ENCODE results near the gene PDE11A.
"Not testable (repeated sequence)": the region's sequence is repeated elsewhere in the genome, so short reads cannot be mapped to it uniquely, and the experiment has no call there.

The PDE11A gene

DNA sequence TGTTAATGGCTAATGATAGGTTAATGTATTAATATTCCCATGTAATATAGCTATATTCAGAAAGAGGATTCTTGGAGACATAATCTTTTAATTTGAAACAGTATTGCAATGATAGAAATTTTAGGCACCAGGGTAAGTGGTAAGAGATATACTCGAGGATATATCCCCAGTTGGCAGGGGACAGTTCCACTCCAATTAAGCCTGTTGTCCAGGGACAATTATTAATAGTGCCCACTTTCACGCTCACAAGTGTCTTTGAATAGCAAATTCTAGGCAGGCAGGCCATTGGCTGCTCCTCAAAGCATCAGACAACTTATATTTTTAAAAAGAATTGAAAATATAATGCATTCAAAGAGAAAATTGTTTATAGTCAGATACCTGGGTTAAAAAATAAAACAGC lies 190.7 kb downstream of the PDE11A start:
- no peak for DNase-seq

DNA sequence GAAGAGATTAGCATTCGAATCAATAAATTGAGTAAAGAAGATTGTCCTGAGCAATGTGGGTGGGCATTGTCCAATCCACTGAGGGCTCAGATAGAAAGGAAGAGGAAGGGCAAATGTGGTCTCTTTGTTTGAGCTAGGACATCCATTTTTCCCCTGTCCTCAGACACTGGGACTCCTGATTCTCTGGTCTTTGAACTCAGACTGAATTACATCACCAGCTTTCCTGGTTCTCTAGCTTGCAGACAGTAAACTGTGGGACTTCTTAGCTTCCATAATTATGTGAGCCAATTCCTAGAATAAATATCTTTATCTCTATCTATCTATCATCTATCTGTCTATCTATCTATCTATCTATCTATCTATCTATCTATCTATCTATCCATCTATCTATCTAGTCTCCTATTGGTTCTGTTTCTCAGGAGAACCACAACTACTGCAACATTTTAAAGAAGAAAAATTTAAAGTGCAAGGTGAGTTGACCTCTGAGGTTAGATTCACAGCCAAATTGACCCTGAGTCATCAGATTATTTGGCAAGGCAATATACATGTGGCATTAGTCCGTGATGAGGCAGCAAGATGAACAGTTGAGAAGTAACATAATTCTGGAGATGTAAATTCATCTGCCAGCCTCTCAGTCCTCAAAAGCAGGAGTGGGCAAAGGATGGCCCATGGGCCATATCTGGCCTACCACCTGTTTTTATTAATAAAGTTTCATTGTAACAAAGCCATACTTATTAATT lies 191.4 kb downstream of the PDE11A start:
- no peak for DNase-seq

DNA sequence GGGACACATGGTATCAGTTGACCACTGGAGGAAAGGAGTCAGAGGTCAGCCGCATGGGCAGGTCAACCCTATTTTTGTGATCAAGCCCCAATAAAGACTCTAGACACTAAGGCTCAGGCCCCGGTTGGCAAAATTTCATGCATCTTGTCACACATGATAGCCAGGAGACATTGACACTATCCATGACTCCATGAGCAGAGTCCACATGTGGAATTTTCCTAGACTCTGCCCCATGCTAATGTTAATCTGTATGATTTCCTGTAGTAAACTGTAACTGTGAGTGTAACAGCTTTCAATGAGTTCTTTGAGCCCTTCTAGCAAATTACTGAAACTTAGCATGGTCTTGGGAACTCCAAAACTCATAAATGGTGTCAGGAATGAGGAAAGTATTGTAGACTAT lies 192.3 kb downstream of the PDE11A start:
- DNase-seq, result no peak

DNA sequence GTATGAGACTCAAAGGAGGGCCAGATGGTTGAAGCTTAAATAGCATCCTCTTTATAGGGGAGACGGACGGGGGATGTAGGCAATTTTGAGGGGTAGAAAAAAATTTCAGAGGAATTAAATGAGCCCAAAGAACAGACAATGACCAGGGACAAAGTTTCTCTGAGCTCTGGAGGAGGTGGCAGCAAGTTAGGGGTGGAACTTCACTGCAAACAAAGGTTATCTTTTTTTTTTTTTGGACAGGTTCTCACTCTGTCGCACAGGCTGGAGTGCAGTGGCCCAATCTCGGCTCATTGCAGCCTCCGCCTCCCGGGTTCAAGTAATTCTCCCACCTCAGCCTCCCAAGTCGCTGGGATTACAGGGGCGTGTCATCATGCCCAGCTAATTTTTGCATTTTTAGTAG lies 195.6 kb downstream of the PDE11A start:
- no peak for DNase-seq

DNA sequence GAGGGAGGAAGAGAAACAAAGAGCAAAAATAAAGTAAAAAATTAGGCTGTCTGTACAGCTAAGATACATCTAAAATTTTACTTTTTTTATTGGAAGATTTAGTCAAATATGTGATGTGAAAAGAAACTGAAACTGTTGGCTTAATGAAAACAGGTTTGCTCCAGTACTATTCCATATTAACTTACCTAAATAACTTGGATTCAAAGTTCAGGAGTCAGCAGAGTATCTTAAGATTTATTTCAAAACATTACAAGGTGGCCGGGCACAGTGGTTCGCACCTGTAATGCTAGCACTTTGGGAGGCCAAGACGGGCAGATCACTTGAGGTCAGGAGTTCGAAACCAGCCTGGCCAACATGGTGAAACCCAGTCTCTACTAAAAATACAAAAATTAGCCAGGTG lies 197.9 kb downstream of the PDE11A start:
- no peak for DNase-seq

DNA sequence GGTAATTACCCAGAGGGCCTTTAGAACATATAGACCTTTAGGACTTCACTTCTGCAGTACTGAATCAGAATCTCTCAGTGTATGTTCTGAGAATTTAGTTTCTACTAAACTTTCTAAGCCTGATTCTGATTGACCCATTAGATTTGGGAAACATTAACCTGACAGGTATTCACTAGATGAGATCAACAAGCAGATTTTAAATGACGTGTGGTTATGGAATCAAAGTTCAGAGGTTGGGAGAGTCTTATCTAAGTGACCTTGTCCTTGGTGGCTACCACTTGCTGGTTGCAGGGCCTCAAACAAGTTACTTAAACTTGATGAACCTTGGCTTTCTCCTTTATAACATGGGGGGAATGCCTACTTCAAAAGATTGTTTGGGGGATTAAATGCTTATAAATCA lies 198.7 kb downstream of the PDE11A start:
- no peak for DNase-seq

DNA sequence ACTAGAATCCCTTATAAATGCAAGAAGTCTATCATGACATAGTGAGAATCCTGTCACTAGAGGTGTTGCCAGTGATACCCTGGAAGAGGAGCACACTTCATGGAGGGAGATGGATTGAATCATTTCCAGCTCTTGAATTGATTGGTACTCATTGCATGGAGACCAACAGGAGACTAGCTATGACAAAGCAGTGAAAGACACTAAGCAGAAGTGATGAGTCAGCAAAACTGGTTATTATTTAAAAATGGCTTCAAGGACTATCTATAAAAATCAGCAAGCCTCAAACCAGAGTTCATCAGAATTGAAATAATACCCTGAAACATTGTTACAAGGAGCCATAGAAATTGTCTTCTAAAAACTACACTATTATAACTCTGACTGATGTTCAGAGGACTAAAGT lies 200.3 kb downstream of the PDE11A start:
- DNase-seq, result no peak

DNA sequence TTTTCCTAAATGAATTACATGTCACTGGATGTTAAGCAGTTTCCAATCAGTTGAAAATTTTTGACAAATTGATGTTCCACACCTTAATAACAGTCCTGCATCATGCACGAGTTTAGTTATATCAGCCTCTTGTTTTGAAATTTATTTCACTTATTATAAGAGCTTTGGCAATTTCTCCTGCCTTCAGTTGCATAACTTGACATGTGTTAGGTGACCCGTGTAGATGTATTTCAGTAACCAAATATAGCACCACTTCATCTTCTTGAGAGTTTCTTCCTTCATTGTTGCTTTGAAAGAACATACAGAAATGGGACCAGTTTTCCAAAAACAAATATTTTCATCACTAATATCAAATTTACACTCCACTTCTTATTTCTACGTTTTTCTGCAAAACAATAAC lies 202.7 kb downstream of the PDE11A start:
- DNase-seq, result no peak

DNA sequence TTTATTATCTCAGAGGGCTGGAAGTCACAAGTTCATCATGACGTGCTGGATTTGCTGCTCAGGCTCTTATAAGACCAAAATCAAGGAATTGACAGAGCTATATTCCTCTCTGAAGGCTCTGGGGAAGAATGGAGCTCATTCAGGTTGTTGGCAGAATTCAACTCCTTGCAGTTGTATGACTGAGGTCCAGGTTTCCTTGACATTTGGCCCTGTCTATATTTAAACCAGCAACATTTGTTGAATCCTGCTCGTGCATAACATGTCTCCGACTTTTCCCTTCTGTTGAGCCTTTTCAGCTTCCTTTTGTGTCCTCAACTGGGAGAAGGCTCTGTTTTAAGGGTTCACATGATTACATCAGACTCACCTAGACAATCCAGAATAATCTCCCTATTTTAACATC lies 203.4 kb downstream of the PDE11A start:
- no peak for DNase-seq

DNA sequence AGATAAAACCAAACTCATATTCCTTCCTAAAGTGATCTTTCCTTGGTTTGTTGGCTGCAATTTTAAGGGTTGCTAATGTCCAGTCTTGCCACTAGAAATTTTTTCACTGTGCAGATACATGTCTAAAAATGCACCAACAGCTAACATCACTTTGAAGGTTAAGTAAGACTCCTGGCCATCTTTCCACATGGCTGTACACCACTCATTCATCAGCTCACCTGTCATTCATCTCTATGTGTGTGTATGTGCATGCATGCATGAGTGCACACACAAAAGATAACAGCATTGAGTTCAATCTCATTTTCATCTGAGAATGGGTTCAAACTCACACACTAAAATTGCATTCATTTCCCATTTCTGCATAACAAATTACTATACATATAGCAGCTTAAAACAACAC lies 203.8 kb downstream of the PDE11A start:
- no peak for DNase-seq

DNA sequence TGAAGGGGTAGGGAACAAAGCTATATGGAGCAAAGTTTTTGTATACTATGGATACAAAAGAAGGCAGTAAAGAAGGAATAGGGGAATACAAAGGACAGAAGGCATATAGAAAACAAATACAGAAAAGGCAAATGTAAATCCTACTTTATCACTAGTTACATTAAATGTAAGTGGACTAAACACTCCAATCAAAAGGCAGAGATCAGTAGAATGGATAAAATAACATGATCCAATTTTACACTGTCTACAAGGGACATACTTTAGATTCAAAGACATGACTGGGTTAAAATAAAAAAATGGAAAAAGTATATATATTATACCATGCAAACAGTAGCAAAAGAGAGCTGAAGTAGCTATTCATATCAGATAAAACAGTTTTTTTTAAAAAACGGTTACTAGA lies 215.0 kb downstream of the PDE11A start:
- DNase-seq, result no peak

DNA sequence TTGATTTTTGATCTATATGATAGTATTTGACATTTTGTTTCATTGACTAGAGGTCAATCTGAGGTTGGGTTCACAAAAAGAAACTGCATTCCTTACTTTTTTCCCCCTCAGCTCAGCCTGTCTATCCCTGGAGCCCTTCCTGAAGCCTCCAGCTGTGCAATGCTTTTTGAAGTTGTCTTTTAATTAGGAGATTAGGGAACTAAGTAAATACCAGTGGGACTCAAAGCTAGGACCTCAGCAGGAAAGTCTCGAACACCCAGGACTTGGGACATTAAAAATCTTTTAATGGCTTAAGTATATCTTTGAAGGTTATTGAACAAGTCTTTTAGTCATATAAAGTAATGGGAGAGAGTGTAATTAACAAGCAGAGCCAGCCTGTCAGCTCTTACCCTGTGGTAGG lies 220.2 kb downstream of the PDE11A start:
- DNase-seq, result no peak

DNA sequence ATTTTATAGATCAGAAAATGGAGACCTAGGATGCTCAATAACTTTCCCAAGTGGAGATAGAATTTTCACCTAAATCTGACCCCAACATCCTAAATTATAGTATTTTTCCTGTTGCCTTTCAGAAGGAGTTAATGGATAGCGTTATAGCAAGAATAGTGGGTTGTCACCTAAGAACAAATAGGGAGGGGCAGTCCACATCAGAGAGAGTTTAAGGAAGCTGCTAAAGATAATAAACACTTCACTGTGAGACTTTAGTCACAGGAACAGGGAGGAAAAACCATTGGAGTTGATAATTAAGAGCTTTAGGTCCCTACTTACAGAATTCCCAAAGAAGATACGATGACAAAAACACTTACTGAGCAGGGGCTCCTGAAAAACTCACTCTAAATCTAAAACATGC lies 229.4 kb downstream of the PDE11A start:
- no peak for DNase-seq

DNA sequence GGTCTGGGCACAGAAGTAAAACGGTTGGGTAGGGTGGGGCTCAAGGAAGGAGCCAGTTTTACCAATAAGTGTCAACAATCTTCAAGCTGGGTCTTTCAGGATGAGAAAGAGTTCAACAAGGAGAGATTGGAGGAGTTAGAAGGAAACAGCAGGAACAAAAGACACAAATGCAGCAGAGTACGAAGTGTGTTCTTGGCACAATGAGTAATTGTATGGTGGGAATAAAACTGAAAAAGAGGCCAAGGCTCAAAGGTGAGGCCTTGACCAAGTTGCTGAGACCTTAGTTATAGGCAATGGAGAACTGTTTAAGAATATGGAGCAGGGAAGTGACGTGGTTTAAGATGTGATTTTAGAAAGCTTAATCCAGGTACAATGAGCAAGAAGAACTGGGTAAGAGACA lies 230.3 kb downstream of the PDE11A start:
- no peak for DNase-seq

DNA sequence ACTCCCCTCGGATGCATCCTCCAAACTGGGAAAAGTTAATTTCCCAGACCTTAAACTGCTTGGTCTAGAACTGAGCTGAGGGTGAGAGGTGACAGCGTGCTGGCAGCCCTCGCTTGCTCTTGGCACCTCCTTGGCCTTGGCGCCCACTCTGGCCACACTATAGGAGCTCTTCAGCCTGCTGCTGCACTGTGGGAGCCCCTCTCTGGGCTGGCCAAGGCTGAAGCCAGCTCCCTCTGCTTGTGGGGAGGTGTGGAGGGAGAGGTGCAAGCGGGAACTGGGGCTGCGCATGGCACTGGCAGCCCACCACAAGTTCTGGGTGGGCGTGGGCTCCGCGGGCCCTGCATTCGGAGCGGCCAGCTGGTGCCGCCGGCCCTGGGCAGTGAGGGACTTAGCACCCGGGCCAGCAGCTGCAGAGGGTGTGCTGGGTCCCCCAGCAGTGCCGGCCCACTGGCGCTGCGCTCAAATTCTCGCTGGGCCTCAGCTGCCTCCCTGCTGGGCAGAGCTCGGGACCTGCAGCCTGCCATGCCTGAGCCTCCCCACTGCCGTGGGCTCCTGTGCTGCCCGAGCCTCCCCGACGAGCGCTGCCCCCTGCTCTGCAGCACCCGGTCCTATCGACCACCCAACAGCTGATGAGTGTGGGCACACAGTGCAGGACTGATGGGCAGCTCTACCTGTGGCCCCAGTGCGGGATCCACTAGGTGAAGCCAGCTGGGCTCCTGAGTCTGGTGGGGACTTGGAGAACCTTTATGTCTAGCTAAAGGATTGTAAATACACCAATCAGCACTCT lies 237.0 kb downstream of the PDE11A start:
- not testable (repeated sequence) for DNase-seq

DNA sequence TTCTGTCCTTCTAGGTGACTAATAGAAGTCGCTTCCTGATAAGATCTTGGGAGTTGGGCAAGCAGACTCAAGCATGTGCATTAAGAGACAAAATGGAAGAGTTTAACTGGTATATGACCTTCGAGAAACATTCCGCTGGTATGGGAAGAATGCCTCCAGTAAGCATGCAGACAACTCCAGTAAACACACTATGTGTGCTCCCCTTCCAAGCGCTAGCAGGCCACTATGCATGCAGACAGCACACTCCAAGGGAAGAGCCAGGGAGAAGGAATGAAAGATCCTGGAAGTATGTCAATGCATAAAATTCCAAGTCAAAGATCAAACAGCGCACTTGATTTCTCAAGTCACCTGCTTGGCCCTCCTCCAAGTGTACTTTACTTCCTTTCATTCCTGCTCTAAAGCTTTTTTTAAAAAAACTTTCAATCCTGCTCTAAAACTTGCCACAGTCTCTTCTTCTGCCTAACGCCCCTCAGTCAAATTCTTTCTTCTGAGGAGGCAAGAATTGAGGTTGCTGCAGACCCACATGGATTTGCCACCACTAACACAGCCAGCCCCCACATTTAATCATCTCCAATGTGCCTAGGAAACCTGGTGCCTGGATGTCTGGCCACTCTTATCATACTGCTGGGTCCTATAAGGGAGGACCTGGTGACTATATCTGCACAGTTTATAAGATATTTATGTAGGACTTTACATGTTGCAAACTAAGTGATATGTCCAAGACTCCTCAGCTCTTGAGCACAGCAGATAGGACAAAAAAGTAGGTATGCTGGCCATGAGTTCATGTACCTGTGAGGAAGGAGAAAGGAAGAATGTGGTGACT lies 239.8 kb downstream of the PDE11A start:
- no peak for DNase-seq

DNA sequence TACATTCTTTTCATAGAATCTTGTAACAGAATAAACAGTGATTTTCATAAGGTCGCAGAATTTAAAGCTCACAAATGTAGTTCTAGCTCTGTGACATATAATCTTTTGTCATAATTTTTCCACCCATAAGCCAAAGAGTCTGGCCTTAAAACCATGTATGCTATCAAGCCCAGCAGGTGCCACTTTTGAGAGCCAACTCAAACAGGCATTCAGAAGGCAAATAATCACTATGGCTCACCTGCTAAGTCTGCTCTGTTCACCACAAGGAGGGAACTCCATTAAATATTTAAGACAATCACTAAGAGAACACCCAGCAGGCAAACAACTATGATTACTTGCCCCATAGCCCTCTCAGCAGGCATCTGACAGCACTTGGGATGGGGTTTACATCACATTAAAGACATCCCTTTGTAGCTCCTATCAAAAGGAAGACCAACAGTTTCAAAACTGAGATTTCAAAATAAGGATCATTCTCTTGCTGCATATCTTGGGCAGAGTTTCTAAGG lies 241.6 kb downstream of the PDE11A start:
- no peak for DNase-seq

DNA sequence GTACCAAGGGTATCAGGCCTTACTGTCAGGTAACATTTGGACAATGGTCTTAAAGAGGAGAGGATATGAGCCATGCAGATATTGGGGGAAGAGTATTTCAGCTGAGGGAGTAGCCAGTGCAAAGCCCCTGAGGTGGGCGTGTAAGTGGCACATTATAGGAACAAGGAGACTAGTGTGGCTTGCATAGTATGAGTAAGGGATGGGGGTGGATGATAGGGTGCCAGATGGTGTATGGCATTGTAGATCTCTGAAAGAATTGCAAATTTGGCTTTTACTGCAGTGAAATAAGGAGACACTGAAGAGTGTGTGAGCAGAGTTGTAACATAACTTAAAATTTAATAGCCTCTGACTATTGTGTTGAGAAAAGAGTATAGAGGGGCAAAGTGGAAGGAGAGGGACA lies 244.0 kb downstream of the PDE11A start:
- DNase-seq, result no peak

DNA sequence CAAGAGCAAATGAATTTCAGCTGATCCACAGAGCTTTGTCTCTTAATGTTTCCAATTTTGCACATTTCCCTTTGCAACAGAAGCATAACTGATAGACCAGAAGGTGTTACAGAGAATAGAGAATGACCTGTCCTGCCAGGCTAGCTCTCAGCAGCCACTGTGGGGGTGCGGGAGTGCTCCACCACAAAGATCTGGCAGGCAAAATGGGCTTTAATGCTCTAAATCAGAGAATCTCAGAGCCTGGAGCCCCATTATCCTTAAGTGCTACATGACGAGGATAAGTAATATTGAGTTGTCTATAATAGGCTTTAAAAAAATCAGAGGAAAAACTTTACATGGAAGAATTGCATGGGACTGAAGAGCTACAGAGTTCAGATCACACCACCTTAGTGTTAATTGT lies 245.7 kb downstream of the PDE11A start:
- no peak for DNase-seq

DNA sequence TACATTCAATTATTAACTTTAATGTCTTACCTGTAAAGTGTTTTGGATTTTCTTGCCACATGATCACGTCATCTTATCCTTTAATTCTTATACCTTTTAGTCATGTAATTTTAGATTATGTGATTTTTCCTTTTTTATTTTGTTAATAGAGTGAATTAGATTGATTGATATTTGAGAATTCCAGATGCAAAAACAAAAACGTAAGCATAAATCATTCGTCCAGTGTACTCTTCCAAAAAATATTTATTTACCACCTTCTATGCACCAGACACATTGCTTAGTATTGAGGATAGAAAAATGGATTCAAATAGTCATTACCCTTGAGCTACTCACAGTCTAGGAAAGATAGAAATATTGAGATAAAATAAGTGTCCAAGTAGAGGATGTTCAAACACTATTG lies 249.6 kb downstream of the PDE11A start:
- no peak for DNase-seq

DNA sequence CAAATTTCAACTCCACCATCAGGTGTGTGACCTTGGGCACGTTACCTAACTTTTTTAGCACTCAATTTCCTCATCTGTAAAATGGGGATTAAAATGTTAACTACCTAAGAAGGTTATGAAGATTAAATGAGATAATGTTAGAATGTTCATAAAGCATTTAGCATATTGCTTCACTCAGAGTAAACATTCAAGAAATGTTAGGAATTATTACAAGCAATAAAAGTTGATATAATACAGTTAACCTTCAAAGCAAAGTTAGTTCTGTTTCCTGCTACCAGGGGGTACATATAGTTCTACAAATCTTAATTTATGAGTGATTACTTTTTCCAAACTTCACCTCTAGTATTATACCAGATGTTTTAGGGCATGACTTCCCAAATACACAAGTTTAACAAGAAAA lies 254.2 kb downstream of the PDE11A start:
- DNase-seq, result no peak

DNA sequence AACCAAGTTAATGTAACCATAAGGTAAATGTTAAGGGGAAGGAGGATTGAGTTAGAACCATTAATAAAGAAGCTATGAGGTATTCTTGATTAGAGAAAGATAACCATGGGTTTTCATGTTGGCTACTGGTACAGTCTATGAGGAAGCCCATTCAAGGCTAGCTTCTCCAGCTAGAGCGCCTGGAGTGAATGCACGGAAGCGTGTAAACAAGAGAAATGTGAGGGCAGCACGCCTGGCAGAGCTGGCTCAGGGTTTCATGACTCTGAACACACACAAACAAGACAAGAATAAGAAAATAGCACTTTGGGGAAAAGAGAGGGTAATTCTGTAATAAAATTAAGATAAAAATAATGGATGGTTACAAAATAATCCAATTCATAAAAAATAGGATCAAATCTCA lies 255.3 kb downstream of the PDE11A start:
- no peak for DNase-seq

DNA sequence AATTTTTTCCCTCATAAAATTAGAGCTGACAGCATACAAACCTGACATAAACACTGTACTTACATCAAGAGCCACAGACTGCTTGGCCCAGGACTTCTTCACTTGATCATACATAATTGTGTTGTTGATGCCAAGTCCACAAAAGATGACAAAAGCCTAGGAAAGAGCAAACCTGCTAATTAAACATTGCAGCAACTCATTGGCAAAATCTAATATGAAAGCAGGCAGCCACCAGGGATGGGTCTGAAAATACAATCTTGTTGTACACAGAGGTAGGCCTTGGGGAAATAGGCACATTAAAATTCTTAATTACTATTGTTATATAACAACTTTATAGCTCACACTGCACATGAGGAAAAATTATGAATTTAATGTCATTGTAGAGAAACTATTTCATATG lies 255.8 kb downstream of the PDE11A start:
- no peak for DNase-seq

Measured in GDM1 (cell line).